HepG2 (cell line): ENCODE results near the gene SWSAP1. TPM values are rescaled to one million over a fixed set of nuclear protein-coding genes. Genes with fewer than 3 reads are reported as not detected.

ENCODE experiments used
- DPF2 ChIP-seq: sonication (generic); formaldehyde crosslinking; IDR thresholded peaks from 2 replicates; pipeline ENCODE4 v1.4.0; 2020; ENCODE audit warnings: mild to moderate bottlenecking, low read depth, missing genetic modification reagents, borderline replicate concordance
- FLYWCH1 ChIP-seq: sonication (generic); formaldehyde crosslinking; IDR thresholded peaks from 2 replicates; pipeline ENCODE4 v1.8.1; 2023; ENCODE audit warnings: mild to moderate bottlenecking, missing genetic modification reagents
- HNF1B ChIP-seq: sonication (generic); formaldehyde crosslinking; IDR thresholded peaks from 2 replicates; pipeline ENCODE4 v1.5.1; 2020; ENCODE audit warnings: mild to moderate bottlenecking, moderate library complexity, missing genetic modification reagents
- HNRNPUL1 ChIP-seq: fragments of 200-400 bp; formaldehyde crosslinking; IDR thresholded peaks from 2 replicates; pipeline ENCODE4 v1.6.1; 2017; ENCODE audit warnings: low read depth, mild to moderate bottlenecking, low read length, moderate library complexity
- KMT2A ChIP-seq: sonication (generic); formaldehyde crosslinking; IDR thresholded peaks from 2 replicates; pipeline ENCODE4 v1.4.0; 2020; ENCODE audit warnings: missing genetic modification reagents
- NKX3-1 ChIP-seq: sonication (generic); formaldehyde crosslinking; IDR thresholded peaks from 2 replicates; pipeline ENCODE4 v1.5.0; 2020; ENCODE audit warnings: missing genetic modification reagents
- NR2F2 ChIP-seq: IDR thresholded peaks from 2 replicates; pipeline ENCODE4 v1.6.1; 2012; ENCODE audit warnings: low read depth, inconsistent platforms, borderline replicate concordance
- NR2F6 ChIP-seq, 2 experiments: IDR thresholded peaks; 2 replicates each; pipeline ENCODE4 v1.6.1; 2016; ENCODE audit warnings: antibody characterized with exemption in 1 of 2, mild to moderate bottlenecking in 1 of 2
- TEAD2 ChIP-seq: sonication (generic); formaldehyde crosslinking; IDR thresholded peaks from 2 replicates; pipeline ENCODE4 v1.9.0; 2021; ENCODE audit warnings: missing genetic modification reagents
- ZBTB4 ChIP-seq: sonication (generic); formaldehyde crosslinking; IDR thresholded peaks from 2 replicates; pipeline ENCODE4 v1.4.0; 2020; ENCODE audit warnings: missing genetic modification reagents, mild to moderate bottlenecking, borderline replicate concordance
- ZC3H13 ChIP-seq: sonication (generic); formaldehyde crosslinking; IDR thresholded peaks from 2 replicates; pipeline ENCODE4 v1.8.1; 2023; ENCODE audit warnings: mild to moderate bottlenecking, missing genetic modification reagents, moderate library complexity
- ZNF468 ChIP-seq: sonication (generic); formaldehyde crosslinking; IDR thresholded peaks from 2 replicates; pipeline ENCODE4 v1.8.0; 2022; ENCODE audit warnings: mild to moderate bottlenecking, moderate library complexity, missing genetic modification reagents
- ZNF549 ChIP-seq: sonication (generic); formaldehyde crosslinking; IDR thresholded peaks from 2 replicates; pipeline ENCODE4 v1.5.0; 2020; ENCODE audit warnings: missing genetic modification reagents
- polyA plus RNA-seq, 8 experiments: library from polyadenylated mRNA; depleted of rRNA in 3 of 8; stranded (reverse) in 7 of 8; unstranded in 1 of 8; fragments of >200 nt; fragmentation: Illumina TruSeq in 4 of 8; extraction: Trizol in 4 of 8; gene quantifications; 2 replicates each; pipeline versions ENCODE4 v1.2.1 to v1.2.3, GENCODE V29; 2011 to 2016; ENCODE audit warnings: low read depth in 4 of 8, missing spikeins in 1 of 8, mixed read lengths in 1 of 8; ENCODE audit not compliant: insufficient read depth in 1 of 8
- total RNA-seq, 5 experiments: library from RNA; depleted of rRNA; stranded (reverse); fragments of >200 nt; fragmentation: Illumina TruSeq; extraction: Trizol; gene quantifications; 2 replicates each; pipeline ENCODE4 v1.2.3, GENCODE V29; 2016; ENCODE audit warnings: low read depth in 1 of 5
- TF ChIP-seq, protein P1 (sequence below), 2 experiments: sonication (generic) in 1 of 2; formaldehyde crosslinking in 1 of 2; IDR thresholded peaks; 2 replicates each; pipeline versions ENCODE4 v1.6.1 to v1.9.0; 2014 to 2022; ENCODE audit warnings: antibody characterized with exemption in 1 of 2, borderline replicate concordance in 1 of 2, inconsistent platforms in 1 of 2, low read depth in 1 of 2, missing genetic modification reagents in 1 of 2
- TF ChIP-seq, protein P2 (sequence below): sonication (generic); formaldehyde crosslinking; IDR thresholded peaks from 2 replicates; pipeline ENCODE4 v1.4.0; 2020; ENCODE audit warnings: missing genetic modification reagents

The SWSAP1 gene
- total and polyA plus RNA-seq, 2 of the 13 experiments (the other 11 are each of a cell fraction or from before 2014, with no cell fraction given) = 2.7 to 3.3 TPM

DNA sequence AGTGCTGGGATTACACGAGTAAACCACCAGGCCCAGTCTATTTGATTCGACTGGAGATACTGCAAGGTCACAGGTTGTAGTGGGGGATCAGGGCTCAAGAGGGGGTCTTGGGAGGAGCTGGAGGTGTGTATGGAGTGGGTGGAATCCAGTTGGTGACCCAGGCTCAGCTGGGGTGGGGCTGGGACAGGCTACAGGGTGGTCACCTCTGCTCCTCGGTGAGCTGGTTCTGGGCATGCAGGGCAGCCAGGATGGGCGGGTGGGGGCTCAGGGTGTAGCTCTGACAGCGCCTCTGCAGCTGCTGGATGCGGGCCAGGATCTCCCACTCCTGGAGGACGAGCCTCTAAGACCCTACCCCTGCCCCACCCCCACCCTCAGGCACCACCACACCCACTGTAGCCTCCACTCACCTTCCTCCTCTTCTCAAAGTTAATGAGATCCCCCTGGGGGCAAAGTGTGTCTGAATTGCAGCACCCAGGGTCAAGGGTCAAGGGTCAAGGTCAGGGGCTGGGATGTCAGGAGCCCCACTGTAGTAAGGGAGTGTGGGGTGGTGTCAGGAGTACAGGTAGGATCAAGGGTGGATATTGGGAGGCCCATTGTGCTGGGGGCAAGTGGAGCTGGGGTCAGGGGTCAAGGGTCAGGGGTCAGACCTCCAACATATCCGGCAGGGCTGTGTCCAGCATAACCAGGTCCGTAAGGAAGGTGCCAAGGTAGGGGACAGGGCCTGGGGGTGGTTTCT is 27.5 kb downstream of the SWSAP1 start (continued):
- TF ChIP-seq, protein P1, sequence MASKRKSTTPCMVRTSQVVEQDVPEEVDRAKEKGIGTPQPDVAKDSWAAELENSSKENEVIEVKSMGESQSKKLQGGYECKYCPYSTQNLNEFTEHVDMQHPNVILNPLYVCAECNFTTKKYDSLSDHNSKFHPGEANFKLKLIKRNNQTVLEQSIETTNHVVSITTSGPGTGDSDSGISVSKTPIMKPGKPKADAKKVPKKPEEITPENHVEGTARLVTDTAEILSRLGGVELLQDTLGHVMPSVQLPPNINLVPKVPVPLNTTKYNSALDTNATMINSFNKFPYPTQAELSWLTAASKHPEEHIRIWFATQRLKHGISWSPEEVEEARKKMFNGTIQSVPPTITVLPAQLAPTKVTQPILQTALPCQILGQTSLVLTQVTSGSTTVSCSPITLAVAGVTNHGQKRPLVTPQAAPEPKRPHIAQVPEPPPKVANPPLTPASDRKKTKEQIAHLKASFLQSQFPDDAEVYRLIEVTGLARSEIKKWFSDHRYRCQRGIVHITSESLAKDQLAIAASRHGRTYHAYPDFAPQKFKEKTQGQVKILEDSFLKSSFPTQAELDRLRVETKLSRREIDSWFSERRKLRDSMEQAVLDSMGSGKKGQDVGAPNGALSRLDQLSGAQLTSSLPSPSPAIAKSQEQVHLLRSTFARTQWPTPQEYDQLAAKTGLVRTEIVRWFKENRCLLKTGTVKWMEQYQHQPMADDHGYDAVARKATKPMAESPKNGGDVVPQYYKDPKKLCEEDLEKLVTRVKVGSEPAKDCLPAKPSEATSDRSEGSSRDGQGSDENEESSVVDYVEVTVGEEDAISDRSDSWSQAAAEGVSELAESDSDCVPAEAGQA (IDR thresholded peaks at IDR 0.05; ENCODE audit: low read depth) = no peak
- TF ChIP-seq, protein P1 (CRISPR knock-in tag; IDR thresholded peaks at IDR 0.05; ENCODE audit: borderline replicate concordance) = no peak
- TF ChIP-seq NR2F2 = peak; percentile 60; the same call in 1 of the 2 replicates
- TF ChIP-seq, protein P2, sequence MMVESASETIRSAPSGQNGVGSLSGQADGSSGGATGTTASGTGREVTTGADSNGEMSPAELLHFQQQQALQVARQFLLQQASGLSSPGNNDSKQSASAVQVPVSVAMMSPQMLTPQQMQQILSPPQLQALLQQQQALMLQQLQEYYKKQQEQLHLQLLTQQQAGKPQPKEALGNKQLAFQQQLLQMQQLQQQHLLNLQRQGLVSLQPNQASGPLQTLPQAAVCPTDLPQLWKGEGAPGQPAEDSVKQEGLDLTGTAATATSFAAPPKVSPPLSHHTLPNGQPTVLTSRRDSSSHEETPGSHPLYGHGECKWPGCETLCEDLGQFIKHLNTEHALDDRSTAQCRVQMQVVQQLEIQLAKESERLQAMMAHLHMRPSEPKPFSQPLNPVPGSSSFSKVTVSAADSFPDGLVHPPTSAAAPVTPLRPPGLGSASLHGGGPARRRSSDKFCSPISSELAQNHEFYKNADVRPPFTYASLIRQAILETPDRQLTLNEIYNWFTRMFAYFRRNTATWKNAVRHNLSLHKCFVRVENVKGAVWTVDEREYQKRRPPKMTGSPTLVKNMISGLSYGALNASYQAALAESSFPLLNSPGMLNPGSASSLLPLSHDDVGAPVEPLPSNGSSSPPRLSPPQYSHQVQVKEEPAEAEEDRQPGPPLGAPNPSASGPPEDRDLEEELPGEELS (CRISPR knock-in tag) = no peak
- peak; percentile 79 for TF ChIP-seq NR2F6 (IDR thresholded peaks at IDR 0.05)
- no peak for TF ChIP-seq NR2F6 (CRISPR knock-in tag; IDR thresholded peaks at IDR 0.05)
- no peak for TF ChIP-seq FLYWCH1
- TF ChIP-seq ZC3H13 (CRISPR knock-in tag) = no peak
- TF ChIP-seq ZBTB4 (CRISPR knock-in tag) = no peak
- TF ChIP-seq HNRNPUL1 = no peak
- TF ChIP-seq ZNF549 (CRISPR knock-in tag) = no peak
- no peak for TF ChIP-seq TEAD2
- no peak for TF ChIP-seq DPF2 (CRISPR knock-in tag)
- TF ChIP-seq NKX3-1 (CRISPR knock-in tag) = no peak
- TF ChIP-seq ZNF468 (CRISPR knock-in tag) = no peak
- TF ChIP-seq KMT2A (CRISPR knock-in tag) = no peak
- no peak for TF ChIP-seq HNF1B (CRISPR knock-in tag)
